Liver (tissue), 9 donors: ENCODE measurements around the gene COMP. TPM values are rescaled to one million over a fixed set of nuclear protein-coding genes. Genes with fewer than 3 reads are reported as not detected.
"Not testable (repeated sequence)": the region's sequence is repeated elsewhere in the genome, so short reads cannot be mapped to it uniquely, and the experiment has no call there.

Experiments
- DNase-seq: peaks from one replicate; pipeline ENCODE4 v3.0.0-alpha.2; 2017; ENCODE audit warnings: low spot score
- H3K27ac ChIP-seq, 2 donors: one replicate each; pipeline ENCODE4 v1.7.0; 2013; ENCODE audit warnings: inconsistent platforms in 2 of 2, low read length in 2 of 2, control low read depth in 1 of 2, low read depth in 1 of 2, mild to moderate bottlenecking in 1 of 2
- H3K27me3 ChIP-seq, 4 donors: one replicate each; pipeline versions ENCODE4 v1.6.1 to v1.7.0; 2013; ENCODE audit warnings: low read length in 3 of 4, inconsistent platforms in 1 of 4, mild to moderate bottlenecking in 1 of 4, moderate library complexity in 1 of 4; ENCODE audit not compliant: control insufficient read depth in 4 of 4, insufficient read depth in 4 of 4
- H3K36me3 ChIP-seq, 4 donors: one replicate each; pipeline versions ENCODE4 v1.6.1 to v1.7.0; 2013; ENCODE audit warnings: low read length in 3 of 4, mild to moderate bottlenecking in 3 of 4, low read depth in 1 of 4, moderate library complexity in 1 of 4; ENCODE audit not compliant: control insufficient read depth in 4 of 4, insufficient read depth in 3 of 4
- H3K4me1 ChIP-seq, 4 donors: one replicate each; pipeline versions ENCODE4 v1.6.1 to v1.7.0; 2013; ENCODE audit warnings: low read length in 3 of 4, mild to moderate bottlenecking in 3 of 4, moderate library complexity in 1 of 4; ENCODE audit not compliant: control insufficient read depth in 4 of 4, insufficient read depth in 4 of 4
- H3K4me3 ChIP-seq, 3 donors: one replicate each; pipeline versions ENCODE4 v1.6.1 to v1.7.0; 2013; ENCODE audit warnings: low read length in 3 of 3, control low read depth in 1 of 3, low read depth in 1 of 3, mild to moderate bottlenecking in 1 of 3
- H3K9ac ChIP-seq, 2 donors: one replicate each; pipeline ENCODE4 v1.7.0; 2013; ENCODE audit warnings: low read length in 2 of 2, mild to moderate bottlenecking in 2 of 2, moderate library complexity in 2 of 2, control low read depth in 1 of 2, low read depth in 1 of 2
- H3K9me3 ChIP-seq, 4 donors: one replicate each; pipeline versions ENCODE4 v1.6.1 to v1.7.0; 2013; ENCODE audit warnings: low read length in 3 of 4; ENCODE audit not compliant: control insufficient read depth in 4 of 4
- EGR1 ChIP-seq, 2 donors: IDR thresholded peaks; 2 replicates each; pipeline ENCODE4 v1.6.1; 2016 to 2018; ENCODE audit warnings: antibody characterized with exemption in 2 of 2, low read depth in 2 of 2
- FOXA2 ChIP-seq: IDR thresholded peaks from 2 replicates; pipeline ENCODE4 v1.6.1; 2016; ENCODE audit warnings: antibody characterized with exemption
- HNF4A ChIP-seq, 2 donors: conservative IDR thresholded peaks; 2 replicates each; pipeline ENCODE4 v1.6.1; 2016; ENCODE audit warnings: antibody characterized with exemption in 2 of 2, mild to moderate bottlenecking in 2 of 2
- JUND ChIP-seq, 2 donors: IDR thresholded peaks; 2 replicates each; pipeline ENCODE4 v1.6.1; 2016; ENCODE audit warnings: antibody characterized with exemption in 2 of 2
- NR2F2 ChIP-seq: IDR thresholded peaks from 2 replicates; pipeline ENCODE4 v1.6.1; 2016; ENCODE audit warnings: antibody characterized with exemption
- RAD21 ChIP-seq, 2 donors: IDR thresholded peaks; 2 replicates each; pipeline ENCODE4 v1.6.1; 2016; ENCODE audit warnings: antibody characterized with exemption in 2 of 2, mild to moderate bottlenecking in 2 of 2
- REST ChIP-seq: IDR thresholded peaks from 2 replicates; pipeline ENCODE4 v1.6.1; 2016; ENCODE audit warnings: antibody characterized with exemption, mild to moderate bottlenecking
- RXRA ChIP-seq, 2 donors: IDR thresholded peaks; 2 replicates each; pipeline ENCODE4 v1.6.1; 2017 to 2018; ENCODE audit warnings: antibody characterized with exemption in 2 of 2, mild to moderate bottlenecking in 1 of 2
- ZBTB33 ChIP-seq: IDR thresholded peaks from 2 replicates; pipeline ENCODE4 v1.6.1; 2016; ENCODE audit warnings: antibody characterized with exemption
- WGBS: extraction: QIAGEN DNeasy Blood & Tissue Kit; methylation state at CpG from one replicate; pipeline ENCODE4 v1.1.7; 2013; 5-methylcytosine and 5-hydroxymethylcytosine counted together
- polyA plus RNA-seq, 2 donors: library from polyadenylated mRNA; stranded (reverse) in 1 of 2; unstranded in 1 of 2; fragments of 200-250 nt in 1 of 2; fragments of >200 nt in 1 of 2; fragmentation: Nextera tagmentation in 1 of 2; extraction: Ambion mirVana in 1 of 2; gene quantifications; one replicate each; pipeline versions ENCODE4 v1.2.1 to v1.2.3, GENCODE V29; 2013 to 2015
- total RNA-seq, 2 donors: library from RNA; depleted of rRNA; stranded (reverse); fragments of >200 nt; gene quantifications; one replicate each; pipeline ENCODE4 v1.2.3, GENCODE V29; 2014
- TF ChIP-seq, protein P1 (sequence below): fragments of 150-350 bp; IDR thresholded peaks from 2 replicates; pipeline ENCODE4 v1.5.1; 2017; ENCODE audit warnings: improper control_type of control experiment, low read depth, low read length; ENCODE audit not compliant: missing input control
- donor health status: healthy.
- donor health status: healthy.
- donor health status: healthy.
- donor health status: healthy.
- donor health status: healthy.

The COMP gene
- total and polyA plus RNA-seq, 4 donors: 0.03 to 0.17 TPM; not detected in 2

DNA sequence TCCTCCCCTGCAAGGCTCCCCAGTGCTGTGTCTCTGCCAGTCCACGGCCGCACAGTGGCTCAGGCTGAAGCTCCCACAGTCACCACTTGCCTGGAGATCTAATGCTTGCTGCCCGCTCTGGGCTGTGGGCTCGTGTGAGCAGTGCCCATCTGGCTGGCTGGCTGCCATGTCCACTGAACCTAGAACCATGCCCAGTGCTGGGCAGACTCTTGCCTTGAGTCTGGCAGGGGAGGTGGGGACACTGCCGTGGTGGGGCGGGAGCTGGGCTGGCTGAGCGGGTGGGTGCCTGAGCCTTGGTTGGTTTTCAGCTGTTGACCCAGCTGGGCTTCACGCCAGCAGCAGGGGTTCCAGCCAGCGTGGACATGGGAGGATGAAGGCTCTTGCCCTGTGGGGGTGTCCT, 55.4 kb downstream of the COMP start:
- no peaks in the 10 kb centered on the region for H3K36me3 ChIP-seq
- no peak overlapping the region for H3K27ac ChIP-seq
- no peak overlapping the region for H3K4me3 ChIP-seq
- TF ChIP-seq RAD21 (IDR thresholded peaks at IDR 0.05) (no peak), FOXA2 (no peak), ZBTB33 (no peak), JUND (IDR thresholded peaks at IDR 0.05) (no peak), HNF4A (conservative IDR thresholded peaks at IDR 0.05) (no peak), NR2F2 (no peak)
- TF ChIP-seq, protein P1, sequence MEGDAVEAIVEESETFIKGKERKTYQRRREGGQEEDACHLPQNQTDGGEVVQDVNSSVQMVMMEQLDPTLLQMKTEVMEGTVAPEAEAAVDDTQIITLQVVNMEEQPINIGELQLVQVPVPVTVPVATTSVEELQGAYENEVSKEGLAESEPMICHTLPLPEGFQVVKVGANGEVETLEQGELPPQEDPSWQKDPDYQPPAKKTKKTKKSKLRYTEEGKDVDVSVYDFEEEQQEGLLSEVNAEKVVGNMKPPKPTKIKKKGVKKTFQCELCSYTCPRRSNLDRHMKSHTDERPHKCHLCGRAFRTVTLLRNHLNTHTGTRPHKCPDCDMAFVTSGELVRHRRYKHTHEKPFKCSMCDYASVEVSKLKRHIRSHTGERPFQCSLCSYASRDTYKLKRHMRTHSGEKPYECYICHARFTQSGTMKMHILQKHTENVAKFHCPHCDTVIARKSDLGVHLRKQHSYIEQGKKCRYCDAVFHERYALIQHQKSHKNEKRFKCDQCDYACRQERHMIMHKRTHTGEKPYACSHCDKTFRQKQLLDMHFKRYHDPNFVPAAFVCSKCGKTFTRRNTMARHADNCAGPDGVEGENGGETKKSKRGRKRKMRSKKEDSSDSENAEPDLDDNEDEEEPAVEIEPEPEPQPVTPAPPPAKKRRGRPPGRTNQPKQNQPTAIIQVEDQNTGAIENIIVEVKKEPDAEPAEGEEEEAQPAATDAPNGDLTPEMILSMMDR: no peak
- H3K9me3 ChIP-seq: no peaks in the 10 kb centered on the region
- H3K4me1 ChIP-seq: peaks cover 3 to 10% (median 8%) of the 10 kb centered on the region in 4 donors
- WGBS: 93% methylated on average over 9 of the region's 9 CpGs
- DNase-seq: no peak
- no peak overlapping the region for H3K9ac ChIP-seq
- no peaks in the 10 kb centered on the region for H3K27me3 ChIP-seq

DNA sequence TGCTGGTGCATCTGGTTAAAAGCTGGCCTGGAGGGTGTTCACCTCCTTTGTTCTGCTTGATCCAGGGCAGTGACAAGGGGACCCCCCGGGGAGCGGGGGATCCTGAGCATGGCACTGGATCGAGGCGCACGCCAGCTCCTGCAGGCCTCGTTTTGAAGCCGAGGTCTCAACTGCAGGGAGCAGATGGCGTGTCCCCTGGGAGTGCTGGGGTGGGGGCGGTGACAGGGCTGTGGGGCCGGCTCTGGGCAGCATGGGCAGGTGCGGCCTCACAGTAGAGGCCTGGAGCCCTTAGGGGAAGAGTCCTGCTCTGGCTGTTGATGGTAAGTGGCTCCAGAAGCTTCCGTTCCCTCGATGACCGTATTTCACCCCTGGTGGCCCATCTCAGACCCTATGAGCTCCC, 55.8 kb downstream of the COMP start:
- no peak overlapping the region for H3K9ac ChIP-seq
- no peak overlapping the region for H3K4me3 ChIP-seq
- H3K27me3 ChIP-seq: no peaks in the 10 kb centered on the region
- peaks cover 3 to 10% (median 8%) of the 10 kb centered on the region in 4 donors for H3K4me1 ChIP-seq
- no peak overlapping the region for H3K27ac ChIP-seq
- DNase-seq: no peak
- TF ChIP-seq RXRA (IDR thresholded peaks at IDR 0.05) (no peak), REST (no peak), EGR1 (IDR thresholded peaks at IDR 0.05; ENCODE audit: low read depth in 2 of 2) (no peak), NR2F2 (no peak), FOXA2 (no peak)
- no peaks in the 10 kb centered on the region for H3K9me3 ChIP-seq
- H3K36me3 ChIP-seq: no peaks in the 10 kb centered on the region
- WGBS: 96% methylated on average over 14 of the region's 14 CpGs

- H3K9me3 ChIP-seq, DNase-seq, H3K9ac ChIP-seq, H3K27me3 ChIP-seq, H3K4me1 ChIP-seq, H3K36me3 ChIP-seq, H3K4me3 ChIP-seq, H3K27ac ChIP-seq: not testable (repeated sequence)
- 91% methylated on average over 11 of the region's 11 CpGs for WGBS
Measured at GRCh38 chr19:18733762-18734332, 57.3 kb downstream of the COMP start.
